ENCODE data around the gene DPT. TPM values are rescaled to one million over a fixed set of nuclear protein-coding genes. Genes with fewer than 3 reads are reported as not detected.
A peak's percentile ranks its signal among the peaks of the same experiment; 100 is the strongest.

Gene DPT
- total RNA-seq, 1 donor from 2014 or later: 13.0 TPM

- DNase-seq (ENCODE audit: low spot score): no peak
- H3K4me1 Mint-ChIP-seq (ENCODE audit: low read depth): peaks cover 68% of the 10 kb centered on the region
- H3K36me3 Mint-ChIP-seq (ENCODE audit: low read depth): no peaks in the 10 kb centered on the region
- H3K27me3 Mint-ChIP-seq (ENCODE audit: low read depth): no peaks in the 10 kb centered on the region
- H3K9me3 Mint-ChIP-seq (ENCODE audit: low read depth): peaks cover 3% of the 10 kb centered on the region
- H3K27ac Mint-ChIP-seq (ENCODE audit: unreplicated experiment): no peak overlapping the region
- no peak overlapping the region for H3K4me3 Mint-ChIP-seq (ENCODE audit: unreplicated experiment)
- TF ChIP-seq CTCF (IDR thresholded peaks at IDR 0.05): no peak
These were observed 35.7 kb downstream of the DPT start for GRCh38 chr1:168693197-168693871.

GRCh38 chr1:168692472-168692871 is 36.5 kb downstream of the DPT start:
- DNase-seq (ENCODE audit: low spot score): no peak
- H3K9me3 Mint-ChIP-seq (ENCODE audit: low read depth): peaks cover 3% of the 10 kb centered on the region
- H3K27ac Mint-ChIP-seq (ENCODE audit: unreplicated experiment): no peak overlapping the region
- peaks cover 60% of the 10 kb centered on the region for H3K4me1 Mint-ChIP-seq (ENCODE audit: low read depth)
- TF ChIP-seq CTCF (IDR thresholded peaks at IDR 0.05): no peak
- H3K4me3 Mint-ChIP-seq (ENCODE audit: unreplicated experiment): no peak overlapping the region
- no peaks in the 10 kb centered on the region for H3K36me3 Mint-ChIP-seq (ENCODE audit: low read depth)
- no peaks in the 10 kb centered on the region for H3K27me3 Mint-ChIP-seq (ENCODE audit: low read depth)

GRCh38 chr1:168691541-168691940 is 37.5 kb downstream of the DPT start:
- no peak overlapping the region for H3K27ac Mint-ChIP-seq (ENCODE audit: unreplicated experiment)
- no peak for DNase-seq (ENCODE audit: low spot score)
- H3K27me3 Mint-ChIP-seq (ENCODE audit: low read depth): no peaks in the 10 kb centered on the region
- no peaks in the 10 kb centered on the region for H3K36me3 Mint-ChIP-seq (ENCODE audit: low read depth)
- H3K4me3 Mint-ChIP-seq (ENCODE audit: unreplicated experiment): no peak overlapping the region
- peaks cover 3% of the 10 kb centered on the region for H3K9me3 Mint-ChIP-seq (ENCODE audit: low read depth)
- TF ChIP-seq CTCF (IDR thresholded peaks at IDR 0.05): no peak
- H3K4me1 Mint-ChIP-seq (ENCODE audit: low read depth): peaks cover 51% of the 10 kb centered on the region

- Mint-ChIP-seq H3K9me3 (ENCODE audit: low read depth) (peaks cover 3% of the 10 kb centered on the region), H3K36me3 (ENCODE audit: low read depth) (no peaks in the 10 kb centered on the region), H3K27ac (ENCODE audit: unreplicated experiment) (peak overlapping the region; percentile 81), H3K27me3 (ENCODE audit: low read depth) (no peaks in the 10 kb centered on the region), H3K4me1 (ENCODE audit: low read depth) (peaks cover 38% of the 10 kb centered on the region), H3K4me3 (ENCODE audit: unreplicated experiment) (no peak overlapping the region)
- no peak for TF ChIP-seq CTCF (IDR thresholded peaks at IDR 0.05)
- DNase-seq (ENCODE audit: low spot score): no peak
These were observed 39.0 kb downstream of the DPT start for GRCh38 chr1:168689726-168690602.

GRCh38 chr1:168689327-168689657 is 39.7 kb downstream of the DPT start:
- no peaks in the 10 kb centered on the region for H3K27me3 Mint-ChIP-seq (ENCODE audit: low read depth)
- H3K27ac Mint-ChIP-seq (ENCODE audit: unreplicated experiment): no peak overlapping the region
- peaks cover 3% of the 10 kb centered on the region for H3K9me3 Mint-ChIP-seq (ENCODE audit: low read depth)
- no peak for TF ChIP-seq CTCF (IDR thresholded peaks at IDR 0.05)
- peaks cover 32% of the 10 kb centered on the region for H3K4me1 Mint-ChIP-seq (ENCODE audit: low read depth)
- H3K4me3 Mint-ChIP-seq (ENCODE audit: unreplicated experiment): no peak overlapping the region
- no peak for DNase-seq (ENCODE audit: low spot score)
- no peaks in the 10 kb centered on the region for H3K36me3 Mint-ChIP-seq (ENCODE audit: low read depth)

All from chondrocyte (in vitro differentiated cells).